ENCODE data around the gene PHOX2A.
A peak's percentile ranks its signal among the peaks of the same experiment; 100 is the strongest.

Gene PHOX2A

GRCh38 chr11:72233056-72233772 lies 10.8 kb downstream of the PHOX2A start:
- DNase-seq = peak; percentile 42

- DNase-seq = no peak
Observed at GRCh38 chr11:72232260-72233055, 11.5 kb downstream of the PHOX2A start.

- no peak for DNase-seq
Observed at GRCh38 chr11:72231396-72232259, 12.3 kb downstream of the PHOX2A start.

- peak; percentile 33 for DNase-seq
Observed at GRCh38 chr11:72230764-72231365, 13.1 kb downstream of the PHOX2A start.

GRCh38 chr11:72229925-72230763 lies 13.8 kb downstream of the PHOX2A start:
- DNase-seq = peak; percentile 49

- no peak for DNase-seq
Observed at GRCh38 chr11:72229336-72229924, 14.5 kb downstream of the PHOX2A start.

GRCh38 chr11:72228844-72229231 lies 15.1 kb downstream of the PHOX2A start:
- DNase-seq = no peak

- DNase-seq = no peak
Observed at GRCh38 chr11:72228229-72228843, 15.6 kb downstream of the PHOX2A start.

- DNase-seq = no peak
Observed at GRCh38 chr11:72227316-72228228, 16.4 kb downstream of the PHOX2A start.

- no peak for DNase-seq
Observed at GRCh38 chr11:72226701-72227100, 17.3 kb downstream of the PHOX2A start.

- DNase-seq = peak; percentile 71
Observed at GRCh38 chr11:72225411-72225951, 18.5 kb downstream of the PHOX2A start.

GRCh38 chr11:72224564-72225410 lies 19.2 kb downstream of the PHOX2A start, which contains the start of gene INPPL1:
INPPL1 (plus strand) TSS chr11:72224767; CDS start chr11:72224985, 218 bp downstream.
- peak; percentile 77 for DNase-seq

GRCh38 chr11:72223615-72224563 lies 20.1 kb downstream of the PHOX2A start:
- peak; percentile 83 for DNase-seq

- peak; percentile 93 for DNase-seq
Observed at GRCh38 chr11:72222907-72223614, 20.9 kb downstream of the PHOX2A start.

- peak; percentile 49 for DNase-seq
Observed at GRCh38 chr11:72222106-72222891, 21.7 kb downstream of the PHOX2A start.
